Spleen (tissue), 11 donors: ENCODE data around the gene RIMS1. TPM values are rescaled to one million over a fixed set of nuclear protein-coding genes. Genes with fewer than 3 reads are reported as not detected.

ENCODE experiments used
- DNase-seq: peaks from one replicate; pipeline ENCODE4 v3.0.0-alpha.2; 2020
- H3K27ac ChIP-seq, 8 donors: fragments of 200-600 bp; sonication (generic) in 7 of 8; 1 replicate in 4 of 8; 2 replicates in 4 of 8; pipeline versions ENCODE4 v1.5.0 to v1.8.0; 2016 to 2021; ENCODE audit warnings: inconsistent platforms in 4 of 8, mild to moderate bottlenecking in 4 of 8, moderate library complexity in 1 of 8
- H3K27me3 ChIP-seq, 7 donors: fragments of 200-600 bp; sonication (generic) in 6 of 7; replicated peaks in 1 of 7; 1 replicate in 4 of 7; 2 replicates in 3 of 7; pipeline versions ENCODE4 v1.5.0 to v1.8.0; 2016 to 2021; ENCODE audit warnings: inconsistent platforms in 3 of 7, mild to moderate bottlenecking in 1 of 7
- H3K36me3 ChIP-seq, 6 donors: fragments of 200-600 bp; sonication (generic) in 5 of 6; 1 replicate in 4 of 6; 2 replicates in 2 of 6; pipeline versions ENCODE4 v1.5.0 to v1.8.0; 2016 to 2021; ENCODE audit warnings: inconsistent platforms in 2 of 6
- H3K4me1 ChIP-seq, 6 donors: fragments of 200-600 bp; sonication (generic) in 5 of 6; 1 replicate in 3 of 6; 2 replicates in 3 of 6; pipeline versions ENCODE4 v1.5.0 to v1.8.0; 2016 to 2021; ENCODE audit warnings: inconsistent platforms in 3 of 6
- H3K4me3 ChIP-seq, 8 donors: fragments of 200-600 bp; sonication (generic) in 7 of 8; 1 replicate in 4 of 8; 2 replicates in 4 of 8; pipeline versions ENCODE4 v1.5.0 to v1.8.0; 2016 to 2021; ENCODE audit warnings: inconsistent platforms in 4 of 8, mild to moderate bottlenecking in 4 of 8, moderate library complexity in 2 of 8
- H3K9me3 ChIP-seq, 8 donors: fragments of 200-600 bp; sonication (generic) in 7 of 8; 1 replicate in 4 of 8; 2 replicates in 4 of 8; pipeline versions ENCODE4 v1.5.0 to v1.8.0; 2016 to 2021; ENCODE audit warnings: inconsistent platforms in 4 of 8
- CTCF ChIP-seq, 11 experiments: fragments of 200-600 bp in 7 of 11; fragments of 450-650 bp in 4 of 11; sonication (generic) in 4 of 11; IDR thresholded peaks in 8 of 11; conservative IDR thresholded peaks in 3 of 11; 1 replicate in 7 of 11; 2 replicates in 4 of 11; pipeline versions ENCODE4 v1.4.0 to v1.8.0; 2016 to 2021; ENCODE audit warnings: antibody characterized with exemption in 11 of 11, inconsistent platforms in 4 of 11, mild to moderate bottlenecking in 1 of 11
- POLR2A ChIP-seq, 3 donors: fragments of 450-650 bp; IDR thresholded peaks; one replicate each; pipeline ENCODE4 v1.5.1; 2017; ENCODE audit warnings: antibody characterized with exemption in 3 of 3, mild to moderate bottlenecking in 1 of 3
- POLR2AphosphoS5 ChIP-seq, 3 donors: sonication (generic); formaldehyde crosslinking; IDR thresholded peaks; one replicate each; pipeline ENCODE4 v1.5.1; 2017; ENCODE audit warnings: antibody characterized with exemption in 3 of 3
- WGBS, 5 donors: extraction: QIAGEN DNeasy Blood & Tissue Kit in 3 of 5; methylation state at CpG; one replicate each; pipeline versions ENCODE4 v1.1.5 to v1.1.7; 2013 to 2018; 5-methylcytosine and 5-hydroxymethylcytosine counted together
- intact Hi-C: fragments of 100-400 bp; cut with DNase I; formaldehyde crosslinking; loops from one replicate; pipeline ENCODE4 v1.15.0; 2023; ENCODE audit warnings: low total_unique reads
- polyA plus RNA-seq, 3 donors: library from polyadenylated mRNA; stranded (reverse); fragments of 200-250 nt; gene quantifications; one replicate each; pipeline ENCODE4 v1.2.1, GENCODE V29; 2013
- total RNA-seq, 7 donors: library from RNA; depleted of rRNA in 3 of 7; stranded (reverse); fragments of >200 nt in 3 of 7; fragmentation: NEBNext Ultra II Directional in 4 of 7; extraction: Animal tissue kit (Norgen Biotek cat#: 25700) in 4 of 7; gene quantifications; one replicate each; pipeline versions ENCODE4 v1.1.0 to v1.2.1, GENCODE V29; 2016 to 2021
- donor health status: healthy with polysubstance abuse.
- donor health status: DM: no; HTN: no; CAD: no; lungs with moderate emphysema.
- donor health status: DM: no; HTN: no; CAD: no.
- donor health status: Bipolar disorder and iron deficiency.
- donor health status: healthy.
- donor health status: DM: no; HTN: no; CAD: no.
- donor health status: DM: yes; HTN: yes; CAD: no.

Gene RIMS1
- total and polyA plus RNA-seq, 10 donors: not detected

- WGBS, 5 donors: 77 to 95% (median 89%) methylated on average over 1 of the region's 1 CpG
- Histone ChIP-seq H3K36me3 (no peaks in the 10 kb centered on the region), H3K9me3 (no peaks in the 10 kb centered on the region), H3K27ac (no peak overlapping the region), H3K27me3 (no peaks in the 10 kb centered on the region), H3K4me1 (no peaks in the 10 kb centered on the region), H3K4me3 (no peak overlapping the region)
- DNase-seq: no peak
- intact Hi-C loops: no loop called here
- TF ChIP-seq CTCF (IDR thresholded peaks at IDR 0.05 in 8 of 11, conservative IDR thresholded peaks at IDR 0.05 in 3 of 11) (no peak), POLR2AphosphoS5 (IDR thresholded peaks at IDR 0.05) (no peak), POLR2A (IDR thresholded peaks at IDR 0.05) (no peak)
Measured at GRCh38 chr6:72275888-72276287, 389.5 kb downstream of the RIMS1 start.

GRCh38 chr6:72282201-72282600 lies 395.9 kb downstream of the RIMS1 start:
- Histone ChIP-seq H3K27me3 (no peaks in the 10 kb centered on the region), H3K4me1 (no peaks in the 10 kb centered on the region), H3K4me3 (no peak overlapping the region), H3K36me3 (no peaks in the 10 kb centered on the region), H3K9me3 (no peaks in the 10 kb centered on the region), H3K27ac (no peak overlapping the region)
- intact Hi-C loops: no loop called here
- no peak for DNase-seq
- TF ChIP-seq POLR2AphosphoS5 (IDR thresholded peaks at IDR 0.05) (no peak), CTCF (IDR thresholded peaks at IDR 0.05 in 8 of 11, conservative IDR thresholded peaks at IDR 0.05 in 3 of 11) (no peak), POLR2A (IDR thresholded peaks at IDR 0.05) (no peak)

- H3K27ac ChIP-seq: no peak overlapping the region
- DNase-seq: no peak
- TF ChIP-seq POLR2AphosphoS5 (IDR thresholded peaks at IDR 0.05): no peak
- TF ChIP-seq CTCF (IDR thresholded peaks at IDR 0.05 in 8 of 11, conservative IDR thresholded peaks at IDR 0.05 in 3 of 11): no peak
- TF ChIP-seq POLR2A (IDR thresholded peaks at IDR 0.05): no peak
- no peaks in the 10 kb centered on the region for H3K27me3 ChIP-seq
- 72 to 83% (median 79%) methylated on average over 3 of the region's 3 CpGs for WGBS, 5 donors
- no peak overlapping the region for H3K4me3 ChIP-seq
- intact Hi-C loops: no loop called here
- H3K9me3 ChIP-seq: no peaks in the 10 kb centered on the region
- H3K36me3 ChIP-seq: no peaks in the 10 kb centered on the region
- no peaks in the 10 kb centered on the region for H3K4me1 ChIP-seq
Measured at GRCh38 chr6:72283571-72283970, 397.2 kb downstream of the RIMS1 start.

GRCh38 chr6:72286911-72287311 lies 400.6 kb downstream of the RIMS1 start:
- TF ChIP-seq CTCF (IDR thresholded peaks at IDR 0.05 in 8 of 11, conservative IDR thresholded peaks at IDR 0.05 in 3 of 11) (no peak), POLR2AphosphoS5 (IDR thresholded peaks at IDR 0.05) (no peak), POLR2A (IDR thresholded peaks at IDR 0.05) (no peak)
- H3K27me3 ChIP-seq: no peaks in the 10 kb centered on the region
- H3K4me3 ChIP-seq: no peak overlapping the region
- no peaks in the 10 kb centered on the region for H3K36me3 ChIP-seq
- H3K9me3 ChIP-seq: no peaks in the 10 kb centered on the region
- intact Hi-C loops: no loop called here
- no peak overlapping the region for H3K27ac ChIP-seq
- H3K4me1 ChIP-seq: no peaks in the 10 kb centered on the region
- DNase-seq: no peak
- WGBS, 5 donors: 59 to 86% (median 76%) methylated on average over 1 of the region's 1 CpG
